HFFc6 (cell line): Measurements from ENCODE around the gene DUS2. TPM values are rescaled to one million over a fixed set of nuclear protein-coding genes. Genes with fewer than 3 reads are reported as not detected.
A peak's percentile ranks its signal among the peaks of the same experiment; 100 is the strongest.
"Not testable (repeated sequence)": the region's sequence is repeated elsewhere in the genome, so short reads cannot be mapped to it uniquely, and the experiment has no call there.

Experiments used
- DNase-seq: peaks from one replicate; pipeline ENCODE4 v3.0.0-alpha.2; 2018
- H3K27ac Mint-ChIP-seq: 2 replicates; pipeline ENCODE4 v1.8.0; 2020; ENCODE audit warnings: mild to moderate bottlenecking, mixed read lengths
- H3K27me3 Mint-ChIP-seq: 2 replicates; pipeline ENCODE4 v1.8.0; 2021; ENCODE audit warnings: mild to moderate bottlenecking, moderate library complexity, mixed read lengths; ENCODE audit not compliant: insufficient read depth
- H3K36me3 Mint-ChIP-seq: 2 replicates; pipeline ENCODE4 v1.8.0; 2021; ENCODE audit warnings: low read depth, mixed read lengths
- H3K4me1 Mint-ChIP-seq: 2 replicates; pipeline ENCODE4 v1.8.0; 2020; ENCODE audit warnings: low read depth, mixed read lengths
- H3K4me3 Mint-ChIP-seq: 2 replicates; pipeline ENCODE4 v1.8.0; 2020; ENCODE audit warnings: mild to moderate bottlenecking, moderate library complexity, mixed read lengths
- H3K9me3 Mint-ChIP-seq: 2 replicates; pipeline ENCODE4 v1.8.0; 2020; ENCODE audit warnings: mild to moderate bottlenecking, mixed read lengths
- total RNA-seq, 6 experiments: library from RNA; stranded (reverse); fragmentation: NEBNext Ultra II Directional; extraction: Animal tissue kit (Norgen Biotek cat#: 25700); gene quantifications; 2 replicates in 1 of 6; 3 replicates in 5 of 6; pipeline ENCODE4 v1.2.3, GENCODE V29; 2021
- TF ChIP-seq, protein P1 (sequence below): fragments of 200-600 bp; sonication (generic); IDR thresholded peaks from 2 replicates; pipeline ENCODE4 v1.5.0; 2021; ENCODE audit warnings: antibody characterized with exemption, mild to moderate bottlenecking

DUS2 gene
- total RNA-seq, 6 experiments from 2014 or later = 13.3 to 17.4 (median 15.9) TPM

DNA sequence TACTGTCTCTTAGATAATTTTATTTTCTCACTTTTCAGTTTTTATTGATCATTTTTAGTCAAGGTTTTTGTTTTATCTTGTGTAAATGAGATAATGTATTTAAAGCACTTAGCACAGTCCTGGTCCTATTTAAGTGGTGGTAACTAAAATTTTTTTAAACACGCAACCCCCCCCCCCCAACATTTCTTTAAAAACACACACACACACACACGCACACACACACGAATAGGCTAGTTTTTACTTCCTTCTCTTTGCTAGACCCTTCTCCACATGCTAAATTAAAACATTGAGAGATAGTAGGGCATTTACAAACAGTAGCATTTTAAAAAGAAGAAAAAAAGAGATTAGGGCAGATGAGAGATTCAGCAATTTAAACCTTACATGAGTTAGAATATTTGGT is 67.0 kb downstream of the DUS2 start:
- H3K36me3 Mint-ChIP-seq = no peaks in the 10 kb centered on the region
- peak overlapping the region; percentile 15; the same call in 1 of the 2 replicates for H3K27ac Mint-ChIP-seq
- no peaks in the 10 kb centered on the region for H3K27me3 Mint-ChIP-seq
- TF ChIP-seq, protein P1, sequence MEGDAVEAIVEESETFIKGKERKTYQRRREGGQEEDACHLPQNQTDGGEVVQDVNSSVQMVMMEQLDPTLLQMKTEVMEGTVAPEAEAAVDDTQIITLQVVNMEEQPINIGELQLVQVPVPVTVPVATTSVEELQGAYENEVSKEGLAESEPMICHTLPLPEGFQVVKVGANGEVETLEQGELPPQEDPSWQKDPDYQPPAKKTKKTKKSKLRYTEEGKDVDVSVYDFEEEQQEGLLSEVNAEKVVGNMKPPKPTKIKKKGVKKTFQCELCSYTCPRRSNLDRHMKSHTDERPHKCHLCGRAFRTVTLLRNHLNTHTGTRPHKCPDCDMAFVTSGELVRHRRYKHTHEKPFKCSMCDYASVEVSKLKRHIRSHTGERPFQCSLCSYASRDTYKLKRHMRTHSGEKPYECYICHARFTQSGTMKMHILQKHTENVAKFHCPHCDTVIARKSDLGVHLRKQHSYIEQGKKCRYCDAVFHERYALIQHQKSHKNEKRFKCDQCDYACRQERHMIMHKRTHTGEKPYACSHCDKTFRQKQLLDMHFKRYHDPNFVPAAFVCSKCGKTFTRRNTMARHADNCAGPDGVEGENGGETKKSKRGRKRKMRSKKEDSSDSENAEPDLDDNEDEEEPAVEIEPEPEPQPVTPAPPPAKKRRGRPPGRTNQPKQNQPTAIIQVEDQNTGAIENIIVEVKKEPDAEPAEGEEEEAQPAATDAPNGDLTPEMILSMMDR = no peak
- H3K4me1 Mint-ChIP-seq = peaks cover 74% of the 10 kb centered on the region
- no peak for DNase-seq
- H3K4me3 Mint-ChIP-seq = no peak overlapping the region
- no peaks in the 10 kb centered on the region for H3K9me3 Mint-ChIP-seq

DNA sequence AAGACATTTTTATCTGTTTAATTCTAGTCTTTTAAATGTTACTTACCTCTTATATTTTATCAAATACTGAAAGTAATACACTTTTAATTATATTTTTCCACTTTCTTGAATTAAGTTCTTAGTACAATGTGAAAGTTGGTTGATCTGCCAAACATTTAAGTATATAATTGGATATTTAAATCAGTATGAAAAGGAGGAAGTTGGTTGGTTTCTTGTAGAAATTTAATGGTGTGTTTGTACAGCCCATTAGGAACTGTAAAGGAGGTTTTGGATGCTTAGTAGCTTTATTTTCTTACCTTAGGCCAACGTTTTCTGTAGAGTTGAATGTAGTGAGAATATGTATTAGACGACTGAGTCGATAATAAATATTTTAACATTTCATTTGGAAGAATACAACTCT is 67.4 kb downstream of the DUS2 start:
- H3K36me3 Mint-ChIP-seq = no peaks in the 10 kb centered on the region
- H3K27ac Mint-ChIP-seq = peak overlapping the region; percentile 49
- H3K4me3 Mint-ChIP-seq = no peak overlapping the region
- H3K4me1 Mint-ChIP-seq = peaks cover 74% of the 10 kb centered on the region
- TF ChIP-seq, protein P1 = no peak
- no peak for DNase-seq
- no peaks in the 10 kb centered on the region for H3K9me3 Mint-ChIP-seq
- no peaks in the 10 kb centered on the region for H3K27me3 Mint-ChIP-seq

DNA sequence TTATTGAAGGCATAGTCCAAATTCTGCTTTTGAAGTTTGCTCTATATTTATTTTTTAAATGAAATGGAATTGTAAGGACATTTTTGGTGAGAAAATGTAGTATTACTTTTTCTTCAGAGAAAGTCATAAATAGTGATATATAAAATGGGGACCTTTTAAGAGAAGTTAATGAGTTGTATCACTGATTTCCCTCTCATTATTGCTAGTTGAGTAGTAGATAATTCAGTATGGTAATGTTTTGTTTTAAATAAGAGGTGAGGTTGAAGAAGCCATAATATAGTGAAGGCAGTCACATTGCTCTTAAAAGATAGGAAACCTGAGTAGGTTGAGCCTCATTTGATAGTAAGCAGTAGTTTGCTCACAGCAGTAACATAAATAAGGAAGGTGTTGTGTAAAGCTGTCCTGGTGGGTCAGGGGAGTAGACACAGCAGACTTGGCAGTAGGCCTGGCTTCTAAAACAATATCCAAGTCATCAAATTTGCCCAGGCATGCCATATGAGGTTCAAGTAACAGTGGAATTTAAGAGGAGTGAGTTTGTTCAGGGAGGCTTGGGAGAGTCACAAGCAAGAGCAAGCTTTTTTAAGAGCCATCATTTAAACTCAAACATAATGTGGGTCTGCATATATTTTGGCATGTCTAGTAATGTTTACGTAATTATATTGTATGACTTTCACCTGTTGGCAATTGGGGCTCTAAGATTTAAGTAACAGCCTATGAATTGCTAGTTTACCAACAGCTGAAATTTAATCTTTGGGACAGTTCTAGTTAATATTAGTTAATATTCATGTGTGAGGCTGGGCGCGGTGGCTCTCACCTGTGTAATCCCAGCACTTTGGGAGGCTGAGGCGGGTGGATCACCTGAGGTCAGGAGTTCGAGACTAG is 68.5 kb downstream of the DUS2 start:
- Mint-ChIP-seq H3K4me3 (peak overlapping the region; percentile 39), H3K27me3 (no peaks in the 10 kb centered on the region; the same call in 1 of the 2 replicates), H3K4me1 (peaks cover 77% of the 10 kb centered on the region), H3K9me3 (peaks cover under 1% of the 10 kb centered on the region; the same call in 1 of the 2 replicates), H3K27ac (peak overlapping the region; percentile 83), H3K36me3 (peaks cover 2% of the 10 kb centered on the region; the same call in 1 of the 2 replicates)
- TF ChIP-seq, protein P1 = no peak
- DNase-seq = peak; percentile 52

DNA sequence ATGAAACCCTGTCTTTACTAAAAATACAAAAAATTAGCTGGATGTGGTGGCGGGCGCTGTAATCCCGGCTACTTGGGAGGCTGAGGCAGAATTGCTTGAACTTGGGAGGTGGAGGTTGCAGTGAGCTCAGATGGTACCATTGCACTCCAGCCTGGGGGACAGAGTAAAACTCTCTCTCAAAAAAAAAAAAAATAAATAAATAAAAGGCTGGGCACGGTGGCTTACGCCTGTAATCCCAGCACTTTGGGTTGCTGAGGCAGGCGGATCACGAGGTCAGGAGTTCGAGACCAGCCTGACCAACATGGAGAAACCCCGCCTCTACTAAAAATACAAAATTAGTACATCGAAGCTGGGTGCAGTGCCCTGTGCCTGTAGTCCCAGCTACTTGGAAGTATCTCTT is 69.2 kb downstream of the DUS2 start:
- DNase-seq, H3K27me3 Mint-ChIP-seq, H3K36me3 Mint-ChIP-seq, H3K4me3 Mint-ChIP-seq, H3K9me3 Mint-ChIP-seq: not testable (repeated sequence)
- peaks cover 78% of the 10 kb centered on the region for H3K4me1 Mint-ChIP-seq
- H3K27ac Mint-ChIP-seq = peak overlapping the region; percentile 83

DNA sequence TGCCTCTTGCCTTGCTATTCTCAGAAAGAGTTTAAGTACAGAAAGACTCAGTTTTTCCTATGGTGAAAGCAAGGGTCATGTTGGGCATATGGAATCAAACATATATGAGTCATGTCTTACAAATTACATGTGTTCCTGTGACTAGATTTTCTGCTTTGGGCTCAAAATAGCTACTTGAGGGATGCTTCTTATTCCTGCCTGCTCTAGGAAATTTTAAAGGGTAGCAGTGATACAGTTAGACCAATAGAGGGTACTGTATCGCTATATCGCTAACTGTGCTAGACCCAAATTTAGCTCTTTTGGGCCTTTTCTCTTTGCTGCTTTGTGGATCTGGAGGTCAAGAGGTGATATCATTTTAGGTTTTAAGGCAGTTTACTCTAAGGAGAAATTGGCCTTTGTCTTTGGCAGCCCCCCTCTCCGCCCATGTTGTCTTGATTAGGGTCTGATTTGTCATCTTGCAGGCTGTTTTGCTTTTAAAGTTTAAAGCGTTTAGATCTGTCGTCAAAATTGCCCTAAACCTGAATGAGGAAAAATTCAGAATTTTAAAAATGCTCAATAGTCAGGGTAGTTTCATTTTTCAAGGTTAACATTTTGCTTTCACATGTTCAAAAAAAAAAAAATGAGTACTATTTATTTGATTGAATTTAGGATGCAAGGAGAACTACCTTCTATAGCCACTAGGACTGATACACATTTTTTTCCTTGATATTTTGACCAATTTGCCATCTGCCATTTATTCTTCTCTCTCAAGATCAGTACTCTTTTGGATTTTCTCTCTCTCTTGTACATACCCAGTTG is 70.9 kb downstream of the DUS2 start:
- Mint-ChIP-seq H3K4me1 (peaks cover 68% of the 10 kb centered on the region), H3K36me3 (peaks cover 14% of the 10 kb centered on the region), H3K9me3 (peaks cover 10% of the 10 kb centered on the region), H3K4me3 (no peak overlapping the region), H3K27me3 (peaks cover 2% of the 10 kb centered on the region), H3K27ac (peak overlapping the region; percentile 69)
- TF ChIP-seq, protein P1 = peak; percentile 72
- peak; percentile 55 for DNase-seq

DNA sequence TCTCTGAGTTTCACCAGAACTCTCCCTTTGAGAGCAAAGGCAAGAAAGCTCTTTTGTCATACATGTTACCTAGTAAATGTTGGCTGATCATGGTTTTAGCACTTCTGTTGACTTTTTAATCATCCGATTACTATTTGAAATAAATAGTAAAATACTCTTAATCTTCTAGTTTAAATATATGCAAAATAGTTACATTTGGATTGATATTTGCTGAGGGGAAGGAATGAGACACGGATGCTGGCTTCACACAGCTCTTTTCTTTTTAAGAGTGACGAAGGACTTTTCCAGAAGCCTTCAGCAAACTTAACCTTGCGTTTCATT is 71.5 kb downstream of the DUS2 start:
- Mint-ChIP-seq H3K36me3 (peaks cover 14% of the 10 kb centered on the region), H3K4me3 (no peak overlapping the region), H3K4me1 (peaks cover 63% of the 10 kb centered on the region), H3K9me3 (peaks cover 10% of the 10 kb centered on the region), H3K27me3 (peaks cover 2% of the 10 kb centered on the region), H3K27ac (no peak overlapping the region)
- TF ChIP-seq, protein P1 = peak; percentile 33; the same call in 1 of the 2 replicates
- DNase-seq = no peak
